ENCODE data around the gene MMP23B.
"Not testable (repeated sequence)": the region's sequence is repeated elsewhere in the genome, so short reads cannot be mapped to it uniquely, and the experiment has no call there.

The MMP23B gene

GRCh38 chr1:1637479-1637875, 5.5 kb downstream of the MMP23B start:
- H3K27ac ChIP-seq (ENCODE audit: low read length); H4K20me1 ChIP-seq (ENCODE audit: insufficient read depth, low read length); H3K4me3 ChIP-seq (ENCODE audit: low read depth in 1 of 2, low read length in 2 of 2); H3K79me2 ChIP-seq (ENCODE audit: insufficient read depth, low read length); DNase-seq; H3K9ac ChIP-seq (ENCODE audit: low read depth, low read length); ATAC-seq (ENCODE audit: insufficient read depth, low read depth); H3K9me3 ChIP-seq (ENCODE audit: insufficient read depth, low read length, severe bottlenecking); H2AFZ ChIP-seq (ENCODE audit: low read depth, low read length); H3K4me1 ChIP-seq (ENCODE audit: insufficient read depth, low read length); H3K4me2 ChIP-seq (ENCODE audit: insufficient read depth, low read length); H3K27me3 ChIP-seq (ENCODE audit: insufficient read depth, low read length, poor library complexity): not testable (repeated sequence)
- H3K36me3 ChIP-seq (ENCODE audit: insufficient read depth, low read length), result peaks cover 14% of the 10 kb centered on the region

DNA sequence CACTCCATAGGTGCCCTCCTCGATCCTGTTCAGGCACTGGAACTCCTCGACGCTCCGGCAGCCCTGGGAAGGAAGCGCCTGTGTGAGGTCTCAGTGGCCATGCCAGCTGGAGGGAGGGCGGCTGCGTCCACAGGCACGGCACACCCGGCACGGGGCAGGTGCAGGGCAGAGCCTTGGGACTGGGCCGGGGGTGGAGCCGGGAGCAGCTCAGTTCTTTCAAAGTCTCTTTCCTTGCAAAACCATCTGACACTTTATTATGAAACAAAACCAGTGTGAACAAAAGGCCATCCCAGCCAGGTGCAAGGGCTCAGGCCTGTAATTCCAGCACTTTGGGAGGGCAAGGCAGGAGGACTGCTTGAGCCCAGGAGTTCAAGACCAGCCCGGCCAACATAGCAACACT, 6.6 kb downstream of the MMP23B start:
- not testable (repeated sequence) for H3K27ac ChIP-seq (ENCODE audit: low read length); H3K27me3 ChIP-seq (ENCODE audit: insufficient read depth, low read length, poor library complexity); H3K79me2 ChIP-seq (ENCODE audit: insufficient read depth, low read length); ATAC-seq (ENCODE audit: insufficient read depth, low read depth); H3K4me1 ChIP-seq (ENCODE audit: insufficient read depth, low read length); H3K4me3 ChIP-seq (ENCODE audit: low read depth in 1 of 2, low read length in 2 of 2); H2AFZ ChIP-seq (ENCODE audit: low read depth, low read length); DNase-seq; H3K9me3 ChIP-seq (ENCODE audit: insufficient read depth, low read length, severe bottlenecking); H3K4me2 ChIP-seq (ENCODE audit: insufficient read depth, low read length); H4K20me1 ChIP-seq (ENCODE audit: insufficient read depth, low read length); H3K9ac ChIP-seq (ENCODE audit: low read depth, low read length)
- H3K36me3 ChIP-seq (ENCODE audit: insufficient read depth, low read length), result peaks cover 14% of the 10 kb centered on the region

GRCh38 chr1:1639368-1639767, 7.4 kb downstream of the MMP23B start:
- not testable (repeated sequence) for ATAC-seq (ENCODE audit: insufficient read depth, low read depth); H3K79me2 ChIP-seq (ENCODE audit: insufficient read depth, low read length); H3K9ac ChIP-seq (ENCODE audit: low read depth, low read length); H3K27ac ChIP-seq (ENCODE audit: low read length); H2AFZ ChIP-seq (ENCODE audit: low read depth, low read length); H3K4me3 ChIP-seq (ENCODE audit: low read depth in 1 of 2, low read length in 2 of 2); DNase-seq; H3K27me3 ChIP-seq (ENCODE audit: insufficient read depth, low read length, poor library complexity); H4K20me1 ChIP-seq (ENCODE audit: insufficient read depth, low read length); H3K9me3 ChIP-seq (ENCODE audit: insufficient read depth, low read length, severe bottlenecking); H3K4me2 ChIP-seq (ENCODE audit: insufficient read depth, low read length); H3K4me1 ChIP-seq (ENCODE audit: insufficient read depth, low read length)
- H3K36me3 ChIP-seq (ENCODE audit: insufficient read depth, low read length), result peaks cover 14% of the 10 kb centered on the region

DNA sequence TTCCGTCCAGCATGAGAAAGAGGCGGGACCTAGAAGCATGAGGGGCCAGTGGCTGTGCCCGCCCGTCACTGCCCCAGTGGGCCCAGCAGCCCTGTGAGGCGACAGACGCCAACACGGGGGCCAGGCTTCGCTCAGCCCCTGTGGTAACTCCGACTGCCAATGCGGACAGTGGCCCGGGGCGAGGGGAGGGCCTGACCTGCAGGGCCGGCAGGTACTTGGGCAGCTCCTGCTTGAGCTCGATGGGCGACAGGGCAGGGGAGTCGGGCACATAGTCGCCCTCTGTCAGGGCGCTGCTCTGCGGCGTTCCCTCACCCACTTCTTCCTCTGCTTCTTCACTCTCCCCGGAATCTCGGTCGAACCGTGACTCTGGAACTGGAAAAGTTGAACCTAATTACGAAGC, 8.1 kb downstream of the MMP23B start:
- not testable (repeated sequence) for H3K79me2 ChIP-seq (ENCODE audit: insufficient read depth, low read length); H3K27me3 ChIP-seq (ENCODE audit: insufficient read depth, low read length, poor library complexity); H4K20me1 ChIP-seq (ENCODE audit: insufficient read depth, low read length); ATAC-seq (ENCODE audit: insufficient read depth, low read depth); H3K9me3 ChIP-seq (ENCODE audit: insufficient read depth, low read length, severe bottlenecking); H2AFZ ChIP-seq (ENCODE audit: low read depth, low read length); H3K4me3 ChIP-seq (ENCODE audit: low read depth in 1 of 2, low read length in 2 of 2); DNase-seq; H3K9ac ChIP-seq (ENCODE audit: low read depth, low read length); H3K27ac ChIP-seq (ENCODE audit: low read length); H3K4me1 ChIP-seq (ENCODE audit: insufficient read depth, low read length); H3K4me2 ChIP-seq (ENCODE audit: insufficient read depth, low read length)
- H3K36me3 ChIP-seq (ENCODE audit: insufficient read depth, low read length), result peaks cover 14% of the 10 kb centered on the region

GRCh38 chr1:1640711-1641461, 8.9 kb downstream of the MMP23B start:
- not testable (repeated sequence) for H3K4me2 ChIP-seq (ENCODE audit: insufficient read depth, low read length); H4K20me1 ChIP-seq (ENCODE audit: insufficient read depth, low read length); H3K27ac ChIP-seq (ENCODE audit: low read length); H2AFZ ChIP-seq (ENCODE audit: low read depth, low read length); H3K4me3 ChIP-seq (ENCODE audit: low read depth in 1 of 2, low read length in 2 of 2); DNase-seq; H3K4me1 ChIP-seq (ENCODE audit: insufficient read depth, low read length); H3K79me2 ChIP-seq (ENCODE audit: insufficient read depth, low read length); H3K27me3 ChIP-seq (ENCODE audit: insufficient read depth, low read length, poor library complexity); H3K9me3 ChIP-seq (ENCODE audit: insufficient read depth, low read length, severe bottlenecking); H3K9ac ChIP-seq (ENCODE audit: low read depth, low read length); ATAC-seq (ENCODE audit: insufficient read depth, low read depth)
- peaks cover 18% of the 10 kb centered on the region for H3K36me3 ChIP-seq (ENCODE audit: insufficient read depth, low read length)

- H3K4me2 ChIP-seq (ENCODE audit: insufficient read depth, low read length); H3K79me2 ChIP-seq (ENCODE audit: insufficient read depth, low read length); H3K4me1 ChIP-seq (ENCODE audit: insufficient read depth, low read length); H3K4me3 ChIP-seq (ENCODE audit: low read depth in 1 of 2, low read length in 2 of 2); H3K27ac ChIP-seq (ENCODE audit: low read length); ATAC-seq (ENCODE audit: insufficient read depth, low read depth); DNase-seq; H3K9me3 ChIP-seq (ENCODE audit: insufficient read depth, low read length, severe bottlenecking); H2AFZ ChIP-seq (ENCODE audit: low read depth, low read length); H4K20me1 ChIP-seq (ENCODE audit: insufficient read depth, low read length); H3K9ac ChIP-seq (ENCODE audit: low read depth, low read length); H3K27me3 ChIP-seq (ENCODE audit: insufficient read depth, low read length, poor library complexity): not testable (repeated sequence)
- peaks cover 40% of the 10 kb centered on the region for H3K36me3 ChIP-seq (ENCODE audit: insufficient read depth, low read length)
Observed at GRCh38 chr1:1646326-1646725, 14.4 kb downstream of the MMP23B start.

DNA sequence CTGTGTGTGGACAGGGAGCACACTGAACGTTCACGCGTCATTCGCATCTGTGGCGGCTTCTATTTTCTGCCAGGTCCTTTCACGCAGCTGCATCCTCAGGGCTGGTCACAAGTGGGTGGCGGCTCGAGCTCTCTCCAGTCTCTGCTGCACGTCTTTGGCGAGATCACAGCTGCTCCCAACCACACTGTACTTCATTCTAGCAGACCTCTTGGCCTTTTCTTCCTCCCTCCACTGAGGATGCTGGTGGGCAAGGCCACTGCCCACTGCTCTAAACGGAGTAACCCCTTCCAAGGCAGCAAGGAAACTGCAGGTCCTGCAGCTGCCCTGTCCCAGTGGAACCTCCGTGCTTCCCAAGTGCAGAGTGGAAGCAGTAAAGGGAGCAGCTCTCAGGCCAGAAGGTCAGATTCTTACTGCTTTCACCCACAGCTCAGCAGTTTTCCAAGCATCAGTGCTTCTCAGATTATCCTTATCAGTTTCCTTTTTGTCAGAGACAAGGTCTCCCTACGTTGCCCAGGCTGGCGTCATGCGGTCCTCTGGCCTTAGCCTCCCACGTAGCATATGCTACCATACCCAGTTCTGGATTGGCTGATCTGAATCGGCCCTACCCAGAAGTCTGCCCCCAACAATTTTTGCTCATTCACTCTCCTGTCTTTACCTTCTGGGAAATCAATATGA, 15.7 kb downstream of the MMP23B start:
- peaks cover 54% of the 10 kb centered on the region for H3K36me3 ChIP-seq (ENCODE audit: insufficient read depth, low read length)
- H3K4me3 ChIP-seq (ENCODE audit: low read depth in 1 of 2, low read length in 2 of 2); H3K9me3 ChIP-seq (ENCODE audit: insufficient read depth, low read length, severe bottlenecking); H3K27ac ChIP-seq (ENCODE audit: low read length); H2AFZ ChIP-seq (ENCODE audit: low read depth, low read length); H3K4me1 ChIP-seq (ENCODE audit: insufficient read depth, low read length); H3K9ac ChIP-seq (ENCODE audit: low read depth, low read length); H3K4me2 ChIP-seq (ENCODE audit: insufficient read depth, low read length); H4K20me1 ChIP-seq (ENCODE audit: insufficient read depth, low read length); H3K27me3 ChIP-seq (ENCODE audit: insufficient read depth, low read length, poor library complexity); DNase-seq; H3K79me2 ChIP-seq (ENCODE audit: insufficient read depth, low read length): not testable (repeated sequence)
- ATAC-seq (ENCODE audit: insufficient read depth, low read depth), result 0 out of 3 replicates have a peak, but pooled peaks have one; percentile 23

DNA sequence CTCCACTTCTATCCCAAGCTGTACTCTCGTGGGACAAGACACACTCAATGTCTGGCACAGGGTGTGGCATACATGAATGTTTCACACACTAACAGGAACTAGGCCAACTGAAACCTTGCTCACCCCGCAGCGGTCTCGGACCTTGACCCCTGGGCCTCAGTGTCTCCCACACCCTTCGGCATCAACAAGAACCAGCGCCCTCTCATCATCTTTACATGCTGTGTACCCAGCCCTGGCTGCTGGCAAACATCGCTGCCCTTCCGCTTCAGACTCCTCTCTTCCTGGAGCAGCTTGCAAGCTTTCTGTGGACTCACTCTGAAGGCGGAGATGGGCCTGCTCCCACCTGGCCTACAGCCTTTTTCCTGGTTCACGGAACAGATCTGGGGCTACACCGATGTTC, 16.3 kb downstream of the MMP23B start:
- H3K27ac ChIP-seq (ENCODE audit: low read length); H3K4me3 ChIP-seq (ENCODE audit: low read depth in 1 of 2, low read length in 2 of 2); H2AFZ ChIP-seq (ENCODE audit: low read depth, low read length); ATAC-seq (ENCODE audit: insufficient read depth, low read depth); DNase-seq; H3K9me3 ChIP-seq (ENCODE audit: insufficient read depth, low read length, severe bottlenecking); H3K4me2 ChIP-seq (ENCODE audit: insufficient read depth, low read length); H3K4me1 ChIP-seq (ENCODE audit: insufficient read depth, low read length); H3K79me2 ChIP-seq (ENCODE audit: insufficient read depth, low read length); H3K27me3 ChIP-seq (ENCODE audit: insufficient read depth, low read length, poor library complexity); H4K20me1 ChIP-seq (ENCODE audit: insufficient read depth, low read length); H3K9ac ChIP-seq (ENCODE audit: low read depth, low read length): not testable (repeated sequence)
- H3K36me3 ChIP-seq (ENCODE audit: insufficient read depth, low read length), result peaks cover 58% of the 10 kb centered on the region
